ES-I3 (cell line): ENCODE data around the gene ACRBP.

Source experiments
- H3K36me3 ChIP-seq: 2 replicates; pipeline ENCODE4 v1.6.1; 2013; ENCODE audit warnings: mild to moderate bottlenecking, low read length, control low read depth, moderate library complexity; ENCODE audit not compliant: insufficient read depth
- H3K4me1 ChIP-seq: 2 replicates; pipeline ENCODE4 v1.6.1; 2013; ENCODE audit warnings: mild to moderate bottlenecking, control low read depth, low read length; ENCODE audit not compliant: insufficient read depth
- H3K9ac ChIP-seq: 2 replicates; pipeline ENCODE4 v1.6.1; 2013; ENCODE audit warnings: low read depth, mild to moderate bottlenecking, low read length, moderate library complexity
- H3K9me3 ChIP-seq: 2 replicates; pipeline ENCODE4 v1.6.1; 2013; ENCODE audit warnings: mild to moderate bottlenecking, low read length, moderate library complexity; ENCODE audit not compliant: control insufficient read depth, insufficient read depth

ACRBP gene

GRCh38 chr12:6614513-6615172, 32.6 kb downstream of the ACRBP start:
- Histone ChIP-seq H3K9me3 (no peaks in the 10 kb centered on the region), H3K9ac (peak overlapping the region; percentile 12; the same call in 1 of the 2 replicates), H3K36me3 (no peaks in the 10 kb centered on the region), H3K4me1 (peaks cover 25% of the 10 kb centered on the region)

DNA sequence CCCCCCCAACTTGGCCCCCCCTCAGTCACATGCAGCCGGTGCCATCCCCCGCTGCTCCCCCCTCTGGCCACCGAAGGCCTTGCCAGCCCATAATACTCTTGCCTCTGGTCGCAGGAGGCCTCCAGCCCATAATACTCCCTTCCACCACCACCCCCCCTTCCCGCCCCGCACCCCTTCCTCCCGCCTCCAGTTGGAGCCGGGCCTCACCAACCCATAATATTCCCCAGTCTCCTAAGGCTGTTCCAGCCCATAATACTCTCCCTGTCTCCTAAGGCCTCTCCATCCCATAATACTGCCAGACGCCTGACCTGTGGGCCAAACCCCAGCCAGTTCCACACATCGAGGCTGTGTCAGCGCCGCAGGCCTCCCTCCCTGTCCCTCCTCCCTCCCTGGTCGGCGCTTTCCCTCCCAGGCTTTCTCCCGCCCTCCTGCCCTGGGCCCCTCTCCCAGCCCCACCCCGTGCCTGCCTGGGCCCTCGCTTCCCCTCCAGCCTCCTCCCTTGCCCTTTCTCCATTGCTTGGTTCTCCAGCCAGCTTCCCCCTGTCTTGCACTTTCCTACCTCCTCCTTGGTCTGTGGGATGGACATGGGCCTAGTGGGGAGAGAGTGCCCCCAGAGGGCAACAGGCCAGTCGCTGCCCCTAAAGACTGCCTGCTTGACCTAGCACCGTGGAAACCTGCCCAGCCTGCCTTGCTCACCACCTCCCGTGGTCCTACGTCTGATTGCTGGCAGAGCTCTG, 33.3 kb downstream of the ACRBP start:
- no peaks in the 10 kb centered on the region for H3K36me3 ChIP-seq
- H3K4me1 ChIP-seq = peaks cover 25% of the 10 kb centered on the region
- H3K9me3 ChIP-seq = no peaks in the 10 kb centered on the region
- peak overlapping the region; percentile 12; the same call in 1 of the 2 replicates for H3K9ac ChIP-seq

DNA sequence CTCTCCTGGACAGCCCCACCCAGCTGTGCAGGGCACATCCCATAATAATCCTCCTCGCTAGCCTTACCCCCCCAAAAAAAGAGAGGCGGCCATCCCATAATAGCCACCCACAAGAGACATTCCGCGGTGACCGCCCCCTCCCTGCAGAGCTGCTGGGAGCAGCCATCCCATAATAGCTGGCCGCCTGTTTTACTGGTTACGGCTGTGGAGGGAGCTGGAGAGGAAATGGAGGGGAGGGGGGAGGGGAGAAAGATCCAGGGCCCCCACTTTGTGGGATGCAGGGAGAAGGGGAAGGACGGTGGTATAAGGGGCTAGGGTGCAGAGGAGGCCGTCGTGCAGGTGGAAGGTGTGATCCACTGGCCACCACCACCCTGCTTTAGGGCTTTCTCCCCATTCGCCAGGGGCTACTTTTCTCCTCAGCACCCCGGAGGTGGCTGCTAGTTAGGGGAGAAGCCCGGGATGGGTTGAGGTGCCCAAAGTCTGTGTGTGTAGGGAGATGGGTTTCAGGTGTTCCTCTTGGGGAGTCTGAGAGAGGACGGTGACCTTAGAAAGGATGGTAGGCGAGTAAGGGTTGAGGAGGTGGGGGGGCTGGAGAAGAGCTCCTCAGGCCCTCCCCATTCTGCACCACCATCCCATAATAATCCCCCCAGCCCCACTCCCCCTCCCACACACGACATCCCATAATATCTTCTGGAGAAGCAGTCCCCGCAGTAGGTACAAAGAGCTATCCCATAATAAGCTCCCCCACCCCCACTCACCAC, 34.0 kb downstream of the ACRBP start:
- Histone ChIP-seq H3K4me1 (peaks cover 31% of the 10 kb centered on the region), H3K9me3 (no peaks in the 10 kb centered on the region), H3K9ac (peak overlapping the region; percentile 70), H3K36me3 (no peaks in the 10 kb centered on the region)

GRCh38 chr12:6612652-6613014, 34.6 kb downstream of the ACRBP start:
- no peaks in the 10 kb centered on the region for H3K9me3 ChIP-seq
- H3K36me3 ChIP-seq = no peaks in the 10 kb centered on the region
- peaks cover 35% of the 10 kb centered on the region for H3K4me1 ChIP-seq
- peak overlapping the region; percentile 70 for H3K9ac ChIP-seq

DNA sequence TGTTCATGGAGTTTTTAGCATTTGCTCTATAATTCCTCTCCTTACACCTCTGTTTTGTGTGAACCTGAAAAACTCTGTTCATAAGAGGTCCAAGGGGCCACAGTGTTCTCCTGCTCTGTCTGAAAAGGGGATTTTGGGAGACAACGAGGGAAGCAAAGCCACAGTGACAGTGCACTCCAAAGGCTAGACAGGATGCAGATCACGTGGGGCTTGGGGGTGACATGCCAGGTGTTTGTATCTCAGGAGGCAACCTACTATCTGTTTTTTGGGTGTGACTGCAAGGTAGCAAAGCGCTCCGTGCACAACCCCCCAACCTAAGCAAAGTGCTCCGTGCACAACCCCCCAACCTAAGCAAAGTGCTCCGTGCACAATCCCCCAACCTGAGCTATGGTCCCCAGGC, 35.0 kb downstream of the ACRBP start:
- Histone ChIP-seq H3K9me3 (no peaks in the 10 kb centered on the region), H3K4me1 (peaks cover 36% of the 10 kb centered on the region), H3K36me3 (no peaks in the 10 kb centered on the region), H3K9ac (peak overlapping the region; percentile 70)

DNA sequence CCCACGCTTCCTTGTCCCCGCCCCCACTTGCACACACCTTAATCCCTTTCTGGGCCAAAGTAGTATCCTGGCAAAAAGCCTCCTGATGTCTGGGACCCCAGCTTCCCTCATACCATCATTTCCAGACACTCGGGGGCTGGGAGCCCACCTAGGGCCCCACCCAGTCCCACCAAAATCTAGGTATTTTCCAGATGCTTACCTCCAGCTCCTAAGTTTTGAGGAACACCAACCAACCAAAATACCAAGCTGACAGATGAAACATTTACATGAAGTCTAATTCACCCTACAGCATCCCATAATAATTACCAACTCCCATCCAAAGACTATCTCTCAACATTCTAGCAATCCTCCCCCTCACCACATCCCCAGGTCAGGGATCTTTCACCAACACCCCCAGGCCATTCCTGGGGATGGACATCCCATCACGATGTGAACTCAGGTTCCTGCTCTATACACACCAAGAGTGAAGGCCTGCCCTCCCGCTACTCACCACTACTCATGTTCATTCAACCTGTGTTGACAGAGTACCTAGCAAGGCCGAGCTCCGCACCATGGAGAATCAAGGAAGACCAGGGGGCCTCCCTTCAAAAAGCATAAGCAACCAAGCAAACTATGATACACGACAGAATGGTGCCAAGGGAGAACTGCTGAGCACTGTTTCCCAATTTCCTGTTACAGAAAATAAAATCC, 38.5 kb downstream of the ACRBP start:
- H3K9me3 ChIP-seq = no peaks in the 10 kb centered on the region
- peaks cover 47% of the 10 kb centered on the region for H3K4me1 ChIP-seq
- H3K36me3 ChIP-seq = 0 out of 2 replicates have a peak, but pooled peaks cover under 1% of the 10 kb centered on the region
- no peak overlapping the region for H3K9ac ChIP-seq

DNA sequence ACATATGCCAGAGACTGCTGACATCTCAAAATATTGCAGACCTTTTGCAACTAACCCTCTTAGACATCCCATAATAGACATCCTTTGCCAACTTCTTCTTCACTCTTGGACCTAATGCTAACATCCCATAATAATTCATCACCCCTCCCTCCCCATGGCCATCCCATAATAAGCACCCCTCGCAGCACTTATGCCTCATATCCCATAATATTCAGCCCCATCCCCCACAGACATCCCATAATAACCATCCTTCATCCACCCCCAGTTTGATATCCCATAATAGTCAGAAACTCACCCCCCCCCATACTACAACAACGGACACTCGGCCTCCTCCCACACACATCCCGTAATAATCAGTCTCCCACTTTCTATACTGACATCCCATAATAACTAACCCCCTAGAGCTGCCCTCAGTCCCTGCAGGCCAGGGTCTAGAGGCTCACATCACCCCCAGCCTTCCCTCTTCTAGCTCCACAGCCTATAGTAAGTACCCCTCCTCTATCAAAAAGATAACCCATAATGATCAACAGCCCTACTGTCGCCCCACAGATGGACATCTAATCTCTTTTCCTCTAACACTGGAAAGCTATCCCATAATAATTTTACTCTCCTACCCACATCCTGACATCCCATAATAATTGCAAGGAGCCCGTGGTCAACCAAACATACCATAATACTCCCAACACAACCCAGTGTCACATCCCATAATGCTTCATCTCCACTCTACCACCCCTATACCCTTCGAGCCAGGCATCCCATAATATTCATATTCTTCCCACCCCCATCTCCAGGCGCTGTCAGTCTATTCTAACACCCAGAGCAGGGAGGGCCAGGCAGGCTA, 39.3 kb downstream of the ACRBP start:
- Histone ChIP-seq H3K4me1 (peaks cover 50% of the 10 kb centered on the region), H3K9me3 (no peaks in the 10 kb centered on the region), H3K36me3 (0 out of 2 replicates have a peak, but pooled peaks cover 2% of the 10 kb centered on the region), H3K9ac (no peak overlapping the region)

- H3K9me3 ChIP-seq = no peaks in the 10 kb centered on the region
- peaks cover 13% of the 10 kb centered on the region for H3K36me3 ChIP-seq
- peaks cover 39% of the 10 kb centered on the region for H3K4me1 ChIP-seq
- peak overlapping the region; percentile 56 for H3K9ac ChIP-seq
These were observed 40.7 kb downstream of the ACRBP start for GRCh38 chr12:6606331-6607131.

DNA sequence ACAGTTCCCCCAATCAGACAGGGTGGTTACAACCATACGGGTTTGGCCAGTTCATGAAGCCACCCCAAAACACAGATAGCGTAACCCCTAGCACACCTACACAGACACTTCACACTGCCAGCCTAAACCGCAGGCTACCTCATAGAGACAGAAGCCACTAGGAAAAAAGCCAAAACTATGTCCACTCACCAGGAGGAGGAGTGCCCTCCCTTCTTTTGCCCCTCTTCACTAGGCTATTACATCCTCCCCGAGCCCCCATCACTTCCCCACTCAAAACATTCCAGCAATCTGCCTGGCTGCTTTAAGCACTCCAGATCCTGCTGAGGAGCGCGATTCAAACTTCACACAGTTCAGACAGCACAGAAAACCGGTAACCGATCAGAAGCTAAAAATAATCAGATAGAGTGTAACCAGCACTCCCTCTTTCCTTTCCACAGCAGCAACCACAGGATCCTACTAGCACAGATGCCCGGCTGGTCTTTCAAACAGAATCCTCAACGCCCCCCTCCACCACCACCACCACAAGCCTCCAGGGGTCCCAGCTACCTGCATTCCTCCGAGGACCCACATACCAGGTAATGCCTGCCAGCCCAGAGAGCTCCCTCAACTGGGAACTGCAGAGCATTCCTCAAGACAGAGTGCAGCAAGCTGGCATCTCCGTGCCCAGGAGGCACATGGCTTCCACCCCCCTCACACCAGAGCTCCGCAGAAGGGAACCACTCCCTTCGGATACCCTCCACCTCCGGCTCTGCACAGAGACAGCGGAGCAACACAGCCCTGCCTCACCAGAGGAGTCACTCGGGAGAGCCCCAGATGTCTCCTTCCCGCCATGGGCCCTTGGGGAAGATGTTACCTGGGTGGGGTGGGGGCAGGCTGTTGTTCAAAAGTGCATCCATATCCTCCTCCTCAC, 41.6 kb downstream of the ACRBP start:
- Histone ChIP-seq H3K9me3 (no peaks in the 10 kb centered on the region), H3K4me1 (peaks cover 30% of the 10 kb centered on the region), H3K36me3 (peaks cover 22% of the 10 kb centered on the region), H3K9ac (peak overlapping the region; percentile 56)

DNA sequence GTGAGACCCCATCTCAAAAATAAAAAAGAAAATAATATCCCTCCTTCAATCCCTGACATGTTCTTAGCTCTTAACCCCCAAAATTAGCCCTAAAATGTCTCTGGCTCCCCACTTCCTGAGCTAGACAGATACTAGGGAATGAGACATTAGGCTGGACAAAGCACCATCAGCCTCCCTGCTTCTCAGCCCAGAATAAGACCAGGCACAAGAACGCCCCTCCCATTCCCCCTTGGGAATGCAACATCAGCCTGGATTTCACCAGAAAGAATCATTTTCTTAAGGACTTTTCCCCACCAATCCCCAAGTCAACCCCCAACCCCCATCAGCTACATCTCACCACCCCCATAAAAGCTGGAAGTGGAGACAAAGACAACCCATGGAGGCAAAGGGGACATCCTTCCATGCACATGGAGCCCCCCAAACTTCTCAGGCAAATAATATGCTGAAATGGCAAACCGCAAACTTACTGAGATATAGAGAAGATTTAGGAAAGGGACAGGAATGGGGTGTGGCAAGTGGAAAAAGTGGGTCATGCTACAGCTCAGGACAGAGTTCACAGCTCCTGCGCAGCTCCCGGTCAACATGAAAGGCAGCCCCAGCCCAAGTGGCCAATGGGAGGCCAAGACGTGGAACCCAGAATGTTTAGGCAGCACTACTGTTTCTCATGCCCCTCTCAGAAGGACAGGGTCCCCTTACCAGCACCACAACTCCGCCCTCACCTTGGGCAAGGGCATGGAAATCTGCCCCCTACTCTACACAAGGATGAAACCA, 42.8 kb downstream of the ACRBP start:
- H3K36me3 ChIP-seq = peaks cover 32% of the 10 kb centered on the region
- peaks cover 30% of the 10 kb centered on the region for H3K4me1 ChIP-seq

DNA sequence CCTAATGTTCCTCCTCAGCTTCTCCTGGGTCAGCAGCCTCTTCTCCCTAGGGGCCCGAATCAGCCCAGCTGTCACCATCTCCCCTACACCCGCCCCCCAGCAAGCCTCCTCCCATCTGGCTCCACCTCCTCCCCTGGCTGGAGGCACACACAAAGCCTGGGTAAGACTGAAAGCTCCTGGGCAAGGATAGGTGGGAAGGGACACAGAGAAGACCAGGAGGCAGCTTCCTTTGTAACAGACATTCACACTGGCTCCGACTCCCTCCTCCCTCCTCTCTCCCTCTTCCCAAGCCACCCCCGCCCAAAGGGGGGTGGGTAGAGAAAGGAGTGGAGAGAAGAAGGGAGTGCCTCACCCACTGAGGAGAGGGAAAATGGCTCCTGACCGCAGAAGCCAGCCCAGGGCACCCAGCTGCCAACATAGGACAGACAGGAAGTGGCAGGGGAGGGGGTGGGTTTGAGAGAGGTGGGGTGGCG, 44.1 kb downstream of the ACRBP start:
- H3K36me3 ChIP-seq = peaks cover 41% of the 10 kb centered on the region
- peaks cover 24% of the 10 kb centered on the region for H3K4me1 ChIP-seq

More for the DNA sequence above, 42.8 kb downstream of the ACRBP start:
- Histone ChIP-seq H3K9ac (peak overlapping the region; percentile 8; the same call in 1 of the 2 replicates), H3K9me3 (no peaks in the 10 kb centered on the region)

More for the DNA sequence above, 44.1 kb downstream of the ACRBP start:
- Histone ChIP-seq H3K9ac (no peak overlapping the region), H3K9me3 (no peaks in the 10 kb centered on the region)
